Lung microvascular endothelial cell (primary cell): ENCODE measurements around the gene KLRF2. TPM values are rescaled to one million over a fixed set of nuclear protein-coding genes. Genes with fewer than 3 reads are reported as not detected.

ENCODE experiments used
- DNase-seq, 2 donors: peaks; one replicate each; pipeline versions ENCODE4 v3.0.0 to v3.0.0-alpha.2; 2010; ENCODE audit warnings: low read depth in 2 of 2
- total RNA-seq: library from RNA; depleted of rRNA; stranded (reverse); fragments of >200 nt; gene quantifications from 2 replicates; pipeline ENCODE4 v1.2.1, GENCODE V29; 2014

The KLRF2 gene
- total RNA-seq, 1 donor from 2014 or later: not detected

DNA sequence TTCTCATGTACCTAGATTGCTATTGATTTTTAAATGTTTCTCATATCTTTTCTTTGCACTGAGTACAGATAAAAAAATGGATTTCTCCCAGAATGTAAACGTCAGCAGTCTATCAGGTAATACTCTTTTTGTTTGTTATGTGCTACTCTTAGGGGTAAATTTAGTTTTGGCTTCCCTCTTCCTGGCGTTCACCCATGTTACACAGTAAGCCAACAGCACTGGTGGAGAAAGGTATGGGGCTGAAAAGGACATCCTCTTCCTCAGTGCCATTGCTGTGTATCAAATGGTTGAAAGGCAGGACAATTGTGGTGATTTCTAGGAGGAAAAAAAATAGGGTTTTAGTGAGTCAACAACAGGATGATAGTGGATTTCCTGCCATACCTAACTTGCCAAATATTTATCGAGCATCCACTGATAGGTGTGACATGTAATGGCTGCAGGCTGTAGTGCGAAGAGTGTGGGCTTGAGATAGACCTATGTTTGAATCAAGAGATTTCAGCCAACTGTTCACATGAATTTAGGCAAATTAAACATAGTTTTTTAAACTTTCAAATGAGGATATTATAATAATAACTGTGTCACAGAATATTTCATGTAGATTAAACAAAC, 7.5 kb downstream of the KLRF2 start:
- peak in 1 of 2 donors; percentile 40 for DNase-seq

- no peak for DNase-seq
Measured at GRCh38 chr12:9895215-9895971, 14.1 kb downstream of the KLRF2 start.

DNA sequence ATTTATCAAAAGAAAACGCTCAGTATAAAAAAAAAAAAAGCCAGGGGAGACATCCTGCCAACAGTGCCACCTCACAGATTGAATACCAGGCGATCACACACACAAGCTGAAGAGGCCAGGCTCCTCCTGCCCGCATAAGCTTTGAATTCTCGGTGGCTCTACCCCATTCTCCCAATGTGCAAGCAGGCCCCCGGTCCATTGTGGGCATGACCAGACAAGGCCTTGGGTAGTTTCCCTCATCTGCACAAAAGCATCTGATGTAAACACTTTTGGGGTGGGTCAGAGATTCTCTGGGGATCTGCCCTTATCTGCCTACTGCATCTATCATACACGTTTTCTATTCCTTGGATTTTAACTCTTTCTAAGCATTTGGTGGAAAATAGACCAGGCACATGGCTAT, 16.2 kb downstream of the KLRF2 start:
- no peak for DNase-seq

DNA sequence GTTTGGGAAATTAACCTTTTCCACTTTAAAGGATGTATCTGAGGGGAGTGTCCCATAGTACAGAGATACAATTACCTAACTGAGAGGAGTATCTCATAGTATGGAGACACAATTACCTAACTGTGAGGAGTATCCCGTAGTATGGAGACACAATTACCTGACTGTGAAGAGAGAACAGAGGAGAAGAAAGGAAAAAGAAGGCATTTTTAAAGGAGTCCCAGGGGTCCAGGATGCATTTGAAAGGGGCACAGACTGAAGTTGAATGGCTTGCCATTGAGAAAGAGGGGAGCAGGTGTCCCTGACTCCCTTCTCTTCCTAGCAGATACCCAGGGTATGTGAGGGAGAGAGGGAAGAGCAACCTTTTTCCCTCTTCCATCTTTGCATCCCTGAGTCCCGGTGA, 17.9 kb downstream of the KLRF2 start:
- no peak for DNase-seq

DNA sequence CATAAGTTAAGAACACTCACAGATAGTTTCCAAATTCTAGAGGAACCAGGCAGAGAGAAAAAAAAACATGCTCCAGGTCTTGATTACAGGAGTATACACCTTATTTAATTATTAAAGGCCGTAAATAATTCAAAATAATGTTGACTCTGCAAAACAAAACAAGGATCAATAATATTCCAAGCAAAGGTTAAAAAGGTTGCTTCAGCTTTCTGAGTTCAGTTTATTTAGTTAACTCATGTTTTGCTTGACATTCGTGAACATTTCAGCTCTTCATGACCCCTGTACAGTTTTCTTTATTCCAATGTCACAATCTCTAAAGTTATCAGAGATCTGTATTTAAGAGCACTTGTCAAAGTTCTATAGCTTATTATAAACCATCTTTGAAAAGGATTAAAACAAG, 19.6 kb downstream of the KLRF2 start:
- no peak for DNase-seq

DNA sequence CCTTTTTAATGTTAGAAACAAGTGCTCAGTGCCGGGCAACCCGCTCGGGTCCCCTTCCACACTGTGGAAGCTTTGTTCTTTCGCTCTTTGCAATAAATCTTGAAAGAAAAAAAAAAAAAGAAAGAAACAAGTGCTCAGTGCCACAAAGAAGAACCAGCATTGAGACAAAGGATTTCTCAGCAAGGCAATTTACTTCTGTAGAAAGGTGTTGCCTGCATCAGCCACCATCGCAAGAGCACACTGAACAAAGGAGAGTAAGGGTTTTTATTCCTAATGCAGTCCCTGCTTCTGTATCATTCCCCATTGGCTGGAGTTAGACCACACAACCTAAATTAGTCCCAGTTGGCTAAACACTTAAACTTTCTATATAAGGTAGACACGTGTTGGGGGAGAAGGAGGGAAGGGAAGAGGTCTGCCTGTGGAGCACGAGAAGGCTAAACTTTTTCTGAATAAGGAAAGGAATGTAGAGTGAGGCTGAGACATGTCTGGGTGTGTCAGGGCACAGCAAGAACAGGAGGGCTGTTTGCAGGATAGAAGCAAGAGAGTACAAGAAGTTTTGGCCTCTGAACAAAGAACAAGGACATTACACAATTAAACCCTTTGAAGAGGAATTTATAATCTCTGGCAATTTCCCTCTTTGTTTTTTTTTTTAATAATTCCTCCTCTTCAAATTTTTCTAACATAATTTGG, 21.4 kb downstream of the KLRF2 start:
- DNase-seq: no peak

GRCh38 chr12:9906873-9907272, 25.6 kb downstream of the KLRF2 start:
- DNase-seq: no peak

DNA sequence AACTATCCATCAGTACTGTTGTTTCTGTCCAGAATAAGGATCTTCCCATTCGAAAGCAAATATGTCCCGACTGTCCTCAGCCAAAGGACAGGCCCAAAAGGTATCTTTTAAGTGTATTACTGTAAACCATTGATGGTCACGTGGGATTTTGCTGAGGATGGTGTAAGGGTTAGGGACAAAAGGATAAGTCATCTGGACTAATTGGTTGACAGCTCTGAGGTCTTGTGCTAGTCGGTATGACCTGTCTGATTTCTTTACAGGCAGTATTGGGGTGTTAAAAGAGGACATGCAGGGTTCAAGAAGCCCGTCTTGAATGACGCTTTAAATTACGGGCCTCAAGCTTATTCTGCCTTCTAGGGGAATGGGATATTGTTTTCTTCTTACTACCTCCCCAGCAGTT, 26.5 kb downstream of the KLRF2 start:
- no peak for DNase-seq

DNA sequence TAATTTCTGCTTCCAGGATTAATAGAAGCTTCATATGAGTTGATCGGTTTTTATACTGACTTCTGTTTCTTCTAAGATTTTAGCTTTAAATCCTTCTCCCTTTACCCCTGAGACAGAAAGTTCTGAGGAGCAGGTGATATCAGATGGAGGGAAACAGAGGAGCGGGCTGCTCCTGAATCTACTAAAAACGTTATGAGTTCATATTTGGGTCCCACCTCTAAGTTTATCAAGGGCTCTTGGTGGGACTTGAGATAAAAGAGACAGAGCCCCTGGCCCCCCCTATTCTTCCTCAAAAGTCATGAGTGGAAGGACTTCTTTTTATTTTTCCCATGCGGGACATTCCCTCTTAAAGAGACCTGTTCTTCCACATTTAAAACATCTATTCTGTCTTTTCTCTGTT, 27.1 kb downstream of the KLRF2 start:
- DNase-seq: no peak

- DNase-seq: no peak
Measured at GRCh38 chr12:9909724-9910123, 28.4 kb downstream of the KLRF2 start.

DNA sequence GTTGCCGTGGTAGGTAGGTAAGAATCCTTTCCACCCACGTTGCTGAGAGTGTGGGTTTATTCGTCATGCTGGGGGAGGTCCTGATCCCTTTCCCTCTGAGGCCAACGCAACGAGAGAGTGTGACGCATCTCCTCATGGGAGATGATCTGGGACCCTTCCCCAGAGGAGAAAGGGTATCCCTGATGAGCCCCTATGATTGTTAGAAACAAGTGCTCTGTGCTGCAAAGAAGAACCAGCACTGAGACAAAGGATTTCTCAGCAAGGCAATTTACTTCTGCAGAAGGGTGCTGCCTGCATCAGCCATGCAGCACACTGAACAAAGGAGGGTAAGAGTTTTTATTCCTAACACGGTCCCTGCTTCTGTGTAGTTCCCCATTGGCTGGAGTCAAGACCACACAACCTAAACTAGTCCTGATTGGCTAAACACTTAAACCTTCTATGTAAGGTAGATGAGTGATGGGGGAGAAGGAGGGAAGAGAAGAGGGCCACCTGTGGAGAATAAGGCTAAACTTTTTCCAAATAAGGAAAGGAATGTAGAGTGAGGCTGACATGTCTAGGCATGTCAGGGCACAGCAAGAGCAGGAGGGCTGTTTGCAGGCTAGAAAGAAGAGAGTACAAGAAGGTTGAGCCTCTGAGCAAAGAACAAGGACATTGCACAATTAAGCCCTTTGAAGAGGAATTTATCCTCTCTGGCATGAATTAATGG, 29.6 kb downstream of the KLRF2 start:
- no peak for DNase-seq

DNA sequence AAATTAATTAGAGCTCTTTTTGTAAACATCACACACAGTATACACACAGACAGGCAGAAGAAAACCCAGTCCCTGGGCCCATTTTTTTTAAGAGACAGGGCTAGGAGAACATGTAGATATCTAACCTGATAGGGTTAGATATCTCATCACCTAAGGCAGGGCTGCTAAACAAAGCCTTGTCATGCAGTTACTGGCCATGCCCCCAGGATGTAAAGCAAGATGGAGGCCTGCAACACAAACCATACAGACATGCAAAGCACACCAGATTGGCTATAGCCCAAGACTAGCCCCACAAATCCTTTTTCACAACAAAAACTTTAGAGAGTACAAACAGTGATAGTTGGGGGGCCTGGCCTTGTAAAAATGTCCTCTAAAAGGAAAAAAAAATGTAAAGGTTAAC, 30.4 kb downstream of the KLRF2 start:
- DNase-seq: no peak

DNA sequence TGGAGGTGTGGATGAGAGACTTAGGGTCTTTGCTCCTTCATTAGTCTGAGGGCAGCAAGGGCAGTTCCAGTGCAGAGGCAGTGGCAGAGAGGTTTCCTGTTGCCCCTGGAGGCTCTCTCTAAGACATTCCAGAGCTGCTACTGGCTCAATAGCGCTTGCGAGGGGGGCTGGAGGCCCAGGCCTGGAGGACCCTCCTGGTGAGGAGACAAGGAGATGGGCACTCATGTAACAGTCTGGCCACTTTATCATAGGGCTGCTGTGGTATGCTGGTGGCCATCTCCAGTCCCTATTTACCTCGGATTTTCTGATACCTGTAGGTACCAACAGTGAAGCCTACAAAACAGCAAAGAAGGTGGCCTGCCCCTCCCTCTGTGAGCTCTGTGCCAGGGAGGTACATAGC, 38.2 kb downstream of the KLRF2 start:
- no peak for DNase-seq

DNA sequence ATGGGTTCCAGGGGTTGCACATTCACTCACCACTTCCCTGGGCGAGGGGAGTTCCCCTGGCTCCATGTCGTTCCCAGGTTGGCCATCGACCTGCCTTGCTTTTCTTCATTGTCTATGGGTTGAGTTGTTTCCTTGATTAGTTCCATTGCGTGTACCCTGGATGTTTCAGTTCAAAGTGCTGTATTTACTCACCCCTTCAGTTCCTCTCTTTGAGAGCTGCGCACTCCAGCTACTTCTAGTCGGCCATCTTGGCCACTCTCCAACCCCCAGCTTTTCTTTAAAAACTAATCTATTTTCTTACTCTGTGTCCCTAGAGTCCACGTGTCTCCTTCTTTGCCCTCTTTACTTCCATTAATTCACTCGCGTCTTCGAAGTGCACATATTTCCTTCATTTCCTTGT, 39.2 kb downstream of the KLRF2 start:
- DNase-seq: no peak

GRCh38 chr12:9922429-9922828, 41.1 kb downstream of the KLRF2 start:
- DNase-seq: no peak

DNA sequence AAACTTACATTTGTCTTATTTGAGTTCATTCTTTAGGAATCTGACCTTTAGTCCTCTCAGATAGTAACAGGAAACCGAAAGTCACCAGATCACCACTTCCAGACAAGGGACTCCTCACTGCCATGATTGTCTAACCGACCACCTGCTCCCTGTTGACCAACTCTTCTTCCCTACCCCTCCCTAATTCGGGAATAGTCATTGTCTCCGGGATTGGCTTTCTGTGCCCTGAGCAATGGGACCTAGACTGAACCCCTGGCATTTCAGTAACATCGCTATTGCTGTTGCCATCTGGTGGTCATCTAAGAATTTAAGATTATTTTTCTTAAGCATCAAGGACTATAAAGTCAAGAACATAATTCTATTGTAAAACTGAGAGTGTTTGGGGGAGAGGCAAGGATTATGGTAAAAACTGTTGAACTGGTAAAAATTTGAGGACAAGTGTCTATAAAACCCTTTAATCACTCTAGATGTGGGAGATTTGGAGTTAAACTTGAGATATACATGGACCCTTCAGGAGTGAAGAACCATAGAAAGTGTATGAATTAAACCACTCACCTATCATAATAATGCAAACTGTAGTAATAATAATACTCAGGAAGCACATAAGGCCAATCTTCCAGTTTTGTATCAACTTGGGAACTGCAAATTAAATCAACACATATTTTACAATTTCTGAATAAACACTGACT, 44.6 kb downstream of the KLRF2 start:
- DNase-seq: peak; percentile 64 to 67

- no peak for DNase-seq
Measured at GRCh38 chr12:9926876-9927275, 45.6 kb downstream of the KLRF2 start.

DNA sequence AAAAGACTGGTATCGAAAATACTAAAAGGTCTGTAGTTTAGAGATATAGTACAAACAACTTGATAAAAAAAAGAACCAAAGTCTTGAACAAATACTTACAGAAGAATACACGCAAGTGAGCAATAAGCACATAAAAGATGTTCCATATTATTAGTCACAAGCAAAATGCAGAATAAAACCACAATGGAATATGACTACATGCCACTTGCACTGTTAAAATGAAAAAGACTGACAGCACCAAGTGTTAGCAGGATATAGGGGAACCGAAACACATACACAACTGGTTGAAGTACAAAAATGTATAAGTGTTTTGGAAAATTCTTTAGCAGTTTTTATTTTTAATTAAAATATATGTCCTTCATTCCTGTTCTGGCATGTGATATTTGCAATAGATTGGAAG, 47.3 kb downstream of the KLRF2 start:
- no peak for DNase-seq

- DNase-seq: no peak
Measured at GRCh38 chr12:9931245-9931644, 50.0 kb downstream of the KLRF2 start.

- no peak for DNase-seq
Measured at GRCh38 chr12:9932270-9932669, 51.0 kb downstream of the KLRF2 start, which contains the start of gene CLEC2A. TSS of gene CLEC2A (minus strand) at chr12:9932370. CDS start at chr12:9932329, 41 bp downstream.

- DNase-seq: no peak
Measured at GRCh38 chr12:9933958-9934357, 52.7 kb downstream of the KLRF2 start.

DNA sequence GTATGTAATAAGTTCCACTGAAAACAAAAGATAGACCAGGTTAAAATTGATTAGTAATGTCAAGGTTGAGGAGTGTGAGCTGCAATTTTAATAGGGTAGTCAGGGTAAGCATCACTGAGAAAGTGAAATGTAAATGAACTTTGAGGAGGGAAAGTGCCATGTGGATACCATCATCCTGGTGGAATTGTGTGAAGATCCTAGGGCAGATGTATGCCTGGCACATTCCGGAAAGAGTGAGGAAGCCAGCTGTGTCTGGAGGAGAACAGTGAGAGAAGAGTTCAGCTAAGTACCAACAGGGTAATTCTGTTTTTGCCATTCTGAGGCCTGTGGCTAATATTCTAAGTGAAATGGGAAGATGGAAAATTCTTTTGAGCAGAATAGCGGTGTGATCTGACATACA, 53.7 kb downstream of the KLRF2 start:
- no peak for DNase-seq
